HG02970 (cell line): Measurements from ENCODE around the gene AMFR.
A peak's percentile ranks its signal among the peaks of the same experiment; 100 is the strongest.

Source experiments
- ATAC-seq: cut with Tn5 transposase; IDR thresholded peaks from one replicate; pipeline ENCODE4 v1.9.1; 2021; ENCODE audit warnings: mild to moderate bottlenecking, moderate library complexity, moderate number of reproducible peaks; ENCODE audit not compliant: unreplicated experiment, low FRiP score

Gene AMFR

GRCh38 chr16:56424791-56425438 is 430 bp downstream of the AMFR start:
- ATAC-seq = peak; percentile 24

- no peak for ATAC-seq
Observed at GRCh38 chr16:56424404-56424764, 961 bp downstream of the AMFR start.

- ATAC-seq = no peak
Observed at GRCh38 chr16:56423584-56424403, 1.6 kb downstream of the AMFR start.

DNA sequence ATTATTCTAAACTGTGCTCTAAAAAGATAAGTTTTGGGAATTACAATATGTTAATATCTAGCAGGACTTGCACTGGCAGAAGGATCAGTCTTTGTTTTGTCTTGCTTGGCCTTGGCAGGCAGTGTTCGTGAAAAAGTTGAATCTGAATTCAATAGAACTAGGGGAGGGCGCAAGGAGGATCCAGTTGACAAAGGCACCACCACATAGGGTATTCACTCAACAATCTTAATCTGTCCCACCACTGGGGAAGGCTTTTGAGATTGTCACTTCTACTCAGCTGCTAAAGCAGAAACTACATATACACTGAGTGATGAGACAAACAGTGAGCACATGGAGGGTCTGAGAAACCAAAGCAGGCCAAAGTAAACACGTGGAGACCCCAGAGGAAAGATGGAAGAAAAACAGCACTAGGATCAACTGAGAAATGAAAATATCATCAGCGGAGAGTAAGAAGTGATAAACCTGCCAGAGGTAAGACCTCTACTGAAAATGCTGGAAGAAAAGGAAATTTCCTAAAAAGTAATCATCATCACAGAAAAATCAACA is 2.4 kb downstream of the AMFR start:
- no peak for ATAC-seq

- ATAC-seq = no peak
Observed at GRCh38 chr16:56421976-56422669, 3.2 kb downstream of the AMFR start.

GRCh38 chr16:56421313-56421712 is 4.0 kb downstream of the AMFR start:
- no peak for ATAC-seq

DNA sequence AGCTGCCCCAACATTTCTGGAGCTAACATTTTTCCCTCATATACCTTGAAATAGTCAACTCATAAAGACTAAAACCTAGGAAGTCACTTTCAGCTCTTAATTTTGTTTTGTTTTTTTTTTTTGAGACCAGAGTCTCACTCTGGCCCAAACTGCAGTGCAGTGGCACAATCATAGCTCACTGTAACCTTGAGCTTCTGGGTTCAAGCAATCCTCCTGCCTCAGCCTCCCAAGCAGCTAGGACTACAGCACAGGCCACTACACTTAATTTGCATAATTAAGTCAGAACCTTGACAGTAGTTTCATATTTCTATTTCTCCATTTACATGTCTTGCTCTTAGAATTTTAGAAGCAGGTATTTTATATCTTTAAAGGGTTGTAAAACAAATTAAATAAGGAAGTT is 4.7 kb downstream of the AMFR start:
- no peak for ATAC-seq

DNA sequence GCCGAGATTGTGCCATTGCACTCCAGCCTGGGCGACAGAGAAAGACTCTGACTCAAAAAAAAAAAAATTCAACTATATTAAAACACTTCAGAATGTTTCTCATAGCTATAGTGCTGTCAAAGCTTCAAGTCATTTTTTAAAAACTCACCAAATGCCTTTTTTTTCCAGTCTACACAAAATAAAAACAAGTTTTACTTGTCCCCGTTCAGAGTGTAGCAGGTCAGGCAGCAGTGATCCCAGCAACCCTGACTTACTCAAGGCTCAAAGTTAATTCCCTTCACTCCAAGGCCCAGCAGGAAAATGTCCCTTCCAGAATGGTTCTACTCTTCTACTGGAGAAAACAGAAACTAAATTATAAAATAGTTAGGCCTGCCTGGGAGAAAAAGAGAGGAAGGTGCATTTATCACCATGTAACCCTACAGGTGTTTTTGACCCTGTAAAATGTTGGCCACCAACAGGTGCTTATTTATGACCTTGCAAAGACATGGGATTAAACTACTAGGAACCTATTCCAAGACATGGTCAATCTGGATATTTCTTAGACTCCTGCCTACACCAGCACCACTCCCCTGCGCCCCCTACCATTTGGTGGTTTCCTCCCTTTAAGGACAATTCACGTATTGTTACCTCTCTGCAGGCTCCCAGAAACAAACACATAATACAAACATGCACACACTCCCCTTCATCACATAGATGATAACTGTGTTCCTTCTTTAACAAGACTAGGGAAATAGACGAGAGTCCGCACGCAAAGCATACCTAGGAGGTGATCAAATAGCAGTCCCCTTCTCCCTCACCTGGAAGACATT is 5.4 kb downstream of the AMFR start:
- no peak for ATAC-seq

GRCh38 chr16:56417138-56417537 is 8.2 kb downstream of the AMFR start:
- no peak for ATAC-seq

- ATAC-seq = no peak
Observed at GRCh38 chr16:56415875-56416274, 9.5 kb downstream of the AMFR start.

DNA sequence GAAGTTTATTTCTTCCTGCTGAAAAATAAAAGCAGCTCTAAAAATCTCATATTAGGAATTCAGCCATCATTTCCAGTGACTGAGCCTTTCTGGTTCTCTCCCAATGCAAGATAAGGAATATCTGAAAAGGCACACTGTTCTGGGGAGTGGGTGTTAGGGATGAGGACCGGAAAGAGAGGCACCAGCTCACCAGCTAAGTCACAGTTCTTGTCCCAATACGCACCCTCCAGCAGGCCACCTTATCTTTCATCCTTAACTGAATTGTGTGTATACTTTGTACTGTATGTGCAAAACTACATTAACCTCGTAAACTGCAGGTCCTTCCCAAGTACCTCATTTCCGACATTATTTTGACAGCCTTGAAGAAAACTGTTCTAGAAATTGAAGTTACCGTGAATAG is 11.0 kb downstream of the AMFR start:
- ATAC-seq = no peak

- no peak for ATAC-seq
Observed at GRCh38 chr16:56413381-56413780, 12.0 kb downstream of the AMFR start.

DNA sequence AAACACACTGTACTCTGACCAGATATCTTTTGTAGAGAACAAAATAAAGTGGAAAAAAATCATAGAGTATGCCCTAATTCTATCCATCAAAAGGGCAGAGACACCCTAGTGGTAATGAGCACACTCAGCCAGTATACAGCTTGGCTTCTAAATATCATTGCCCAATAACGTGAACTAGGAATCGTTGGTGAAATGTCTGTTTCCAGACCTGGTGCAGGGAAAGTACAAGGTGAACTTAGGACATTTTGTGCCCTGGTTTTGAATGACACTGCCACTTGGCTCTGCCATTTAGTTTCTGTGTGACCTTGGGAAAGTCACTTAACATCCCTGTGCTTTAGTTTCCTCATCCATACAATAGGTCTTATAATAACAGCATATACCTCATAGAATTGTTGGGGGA is 13.7 kb downstream of the AMFR start:
- no peak for ATAC-seq

DNA sequence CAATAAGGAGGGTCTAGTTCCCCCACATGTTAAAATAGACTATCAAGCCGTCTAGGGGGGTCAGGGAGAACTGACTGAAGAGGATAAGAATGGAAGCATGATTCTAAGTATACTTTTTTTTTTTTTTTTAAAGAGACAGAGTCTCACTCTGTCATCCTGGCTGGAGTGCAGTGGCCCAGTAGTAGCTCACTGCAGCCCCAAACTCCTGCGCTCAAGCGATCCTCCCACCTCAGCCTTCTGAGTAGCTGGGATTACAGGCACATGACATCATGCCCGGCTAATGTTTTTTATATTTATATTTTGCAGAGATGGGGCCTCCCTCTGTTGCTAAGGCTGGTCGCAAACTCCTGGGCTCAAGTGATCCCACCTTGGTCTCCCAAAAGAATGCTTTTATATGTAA is 14.2 kb downstream of the AMFR start:
- no peak for ATAC-seq

- ATAC-seq = no peak
Observed at GRCh38 chr16:56409195-56409594, 16.1 kb downstream of the AMFR start.

- ATAC-seq = no peak
Observed at GRCh38 chr16:56408379-56409098, 16.8 kb downstream of the AMFR start.

DNA sequence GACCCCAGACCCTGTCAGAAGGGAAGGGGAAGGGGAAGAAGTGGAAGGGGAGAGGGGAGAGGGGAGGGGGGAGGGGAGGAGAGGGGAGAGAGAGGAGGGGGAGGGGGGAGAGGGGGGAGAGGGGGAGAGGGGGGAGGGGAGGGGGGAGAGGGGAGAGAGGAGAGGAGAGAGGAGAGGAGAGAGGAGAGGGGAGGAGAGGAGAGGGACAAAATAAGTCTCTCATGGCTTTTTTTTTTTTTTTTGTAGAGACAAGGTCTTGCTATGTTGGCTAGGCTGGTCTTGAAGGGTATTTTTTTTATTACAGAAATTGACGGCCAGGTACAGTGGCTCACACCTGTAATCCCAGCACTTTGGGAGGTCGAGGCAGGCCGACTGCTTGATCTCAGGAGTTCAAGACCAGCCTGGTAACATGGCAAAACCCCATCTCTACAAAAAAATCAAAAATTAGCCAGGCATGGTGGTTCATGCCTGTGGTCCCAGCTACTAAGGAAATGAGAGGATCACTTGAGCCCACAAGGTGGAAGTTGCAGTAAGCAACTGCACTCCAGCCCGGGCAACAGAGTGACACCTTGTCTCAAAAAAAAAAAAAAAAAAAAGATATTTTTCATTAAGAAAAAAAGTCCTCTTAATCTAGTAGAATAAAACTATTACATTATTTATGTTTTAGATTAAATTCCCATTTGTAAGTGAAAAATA is 19.2 kb downstream of the AMFR start:
- no peak for ATAC-seq

- no peak for ATAC-seq
Observed at GRCh38 chr16:56401482-56401881, 23.9 kb downstream of the AMFR start.

DNA sequence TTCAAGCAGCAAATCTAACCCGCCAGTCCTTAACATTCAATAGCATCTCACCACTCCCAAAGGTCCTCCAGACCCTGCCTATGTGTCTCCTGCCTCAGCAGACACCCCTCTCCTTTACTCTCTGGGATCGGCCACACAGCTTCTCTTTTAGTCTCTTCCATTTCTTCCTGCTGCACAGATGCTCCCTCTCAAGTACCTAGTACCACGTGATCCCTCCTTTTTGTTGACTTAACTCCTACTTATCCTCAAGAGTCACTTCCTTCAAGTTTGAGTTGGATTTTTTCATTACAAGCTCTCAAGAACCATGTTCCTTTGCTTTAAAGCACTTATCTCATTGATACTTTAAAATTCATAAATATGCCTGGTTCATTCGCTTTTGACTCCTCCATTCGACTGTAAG is 24.9 kb downstream of the AMFR start:
- ATAC-seq = no peak
